Measurements from ENCODE around the gene DPM1. TPM values are rescaled to one million over a fixed set of nuclear protein-coding genes. Genes with fewer than 3 reads are reported as not detected.

DPM1 gene
- total RNA-seq, 1 experiment from 2014 or later = 57.8 TPM

DNA sequence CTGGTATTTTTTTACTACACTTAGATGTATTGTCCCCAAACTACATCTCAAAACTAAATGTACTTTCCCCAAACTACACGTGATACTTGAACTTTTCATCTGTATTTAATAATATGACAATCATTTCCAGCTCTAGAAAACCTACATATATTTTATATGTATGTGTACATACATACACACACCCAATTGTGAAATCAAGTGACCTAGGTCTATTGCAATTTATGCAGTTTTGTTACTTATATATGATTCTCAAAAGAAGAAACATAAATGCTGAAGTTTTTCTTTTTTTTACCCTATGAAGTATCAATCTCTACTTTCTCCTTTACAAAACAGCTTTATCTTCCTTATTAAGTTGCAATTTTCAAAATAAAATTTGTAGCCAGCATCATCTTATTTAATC is 31.8 kb downstream of the DPM1 start:
- ChIA-PET POLR2A (no interaction called here), CTCF (interaction anchor here (0.9 to 7.3 kb wide), 2 partner anchors 132 to 136 kb away, joined by 4 to 55 read pairs; partner anchors contain the start of gene BCAS4)
- Mint-ChIP-seq H3K27me3 (ENCODE audit: low read depth) (no peaks in the 10 kb centered on the region), H3K4me1 (peaks cover 72% of the 10 kb centered on the region), H3K9me3 (no peaks in the 10 kb centered on the region), H3K27ac (no peak overlapping the region), H3K36me3 (peaks cover 53% of the 10 kb centered on the region), H3K4me3 (no peak overlapping the region)
- TF ChIP-seq, protein P1, sequence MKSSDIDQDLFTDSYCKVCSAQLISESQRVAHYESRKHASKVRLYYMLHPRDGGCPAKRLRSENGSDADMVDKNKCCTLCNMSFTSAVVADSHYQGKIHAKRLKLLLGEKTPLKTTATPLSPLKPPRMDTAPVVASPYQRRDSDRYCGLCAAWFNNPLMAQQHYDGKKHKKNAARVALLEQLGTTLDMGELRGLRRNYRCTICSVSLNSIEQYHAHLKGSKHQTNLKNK (CRISPR knock-in tag; IDR thresholded peaks at IDR 0.05) = no peak
- TF ChIP-seq KAT7 (CRISPR knock-in tag; IDR thresholded peaks at IDR 0.05; ENCODE audit: borderline replicate concordance) = no peak
- TF ChIP-seq PRRX2 (CRISPR knock-in tag; IDR thresholded peaks at IDR 0.05) = no peak
- no peak for TF ChIP-seq CREB1 (CRISPR knock-in tag; IDR thresholded peaks at IDR 0.05)
- no peak for TF ChIP-seq MYBL2 (CRISPR knock-in tag; IDR thresholded peaks at IDR 0.05)
- TF ChIP-seq ZNF138 (CRISPR knock-in tag; conservative IDR thresholded peaks at IDR 0.05) = no peak
- TF ChIP-seq ZBTB21 (CRISPR knock-in tag; IDR thresholded peaks at IDR 0.05; ENCODE audit: borderline replicate concordance) = no peak
- no peak for TF ChIP-seq ESRRA (CRISPR knock-in tag; IDR thresholded peaks at IDR 0.05; ENCODE audit: borderline replicate concordance)
- TF ChIP-seq FOXK1 (CRISPR knock-in tag; IDR thresholded peaks at IDR 0.05) = no peak
- DNase-seq (ENCODE audit: low spot score) (no peak), ATAC-seq (no peak)

GRCh38 chr20:50924261-50924920 is 33.9 kb downstream of the DPM1 start:
- POLR2A ChIA-PET = interaction anchor here (1.4 to 1.7 kb wide), 2 partner anchors 106 to 130 kb away, joined by 3 to 5 read pairs; partner anchors contain the start of gene BCAS4
- peaks cover 82% of the 10 kb centered on the region for H3K4me1 Mint-ChIP-seq

More at GRCh38 chr20:50924261-50924920, 33.9 kb downstream of the DPM1 start:
- no peak for TF ChIP-seq NR1H2 (CRISPR knock-in tag; IDR thresholded peaks at IDR 0.05)
- TF ChIP-seq ZNF232 (CRISPR knock-in tag; IDR thresholded peaks at IDR 0.05) = no peak
- TF ChIP-seq SMAD3 (CRISPR knock-in tag; IDR thresholded peaks at IDR 0.05; ENCODE audit: borderline replicate concordance) = no peak
- TF ChIP-seq, protein P2, sequence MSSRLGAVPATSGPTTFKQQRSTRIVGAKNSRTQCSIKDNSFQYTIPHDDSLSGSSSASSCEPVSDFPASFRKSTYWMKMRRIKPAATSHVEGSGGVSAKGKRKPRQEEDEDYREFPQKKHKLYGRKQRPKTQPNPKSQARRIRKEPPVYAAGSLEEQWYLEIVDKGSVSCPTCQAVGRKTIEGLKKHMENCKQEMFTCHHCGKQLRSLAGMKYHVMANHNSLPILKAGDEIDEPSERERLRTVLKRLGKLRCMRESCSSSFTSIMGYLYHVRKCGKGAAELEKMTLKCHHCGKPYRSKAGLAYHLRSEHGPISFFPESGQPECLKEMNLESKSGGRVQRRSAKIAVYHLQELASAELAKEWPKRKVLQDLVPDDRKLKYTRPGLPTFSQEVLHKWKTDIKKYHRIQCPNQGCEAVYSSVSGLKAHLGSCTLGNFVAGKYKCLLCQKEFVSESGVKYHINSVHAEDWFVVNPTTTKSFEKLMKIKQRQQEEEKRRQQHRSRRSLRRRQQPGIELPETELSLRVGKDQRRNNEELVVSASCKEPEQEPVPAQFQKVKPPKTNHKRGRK (CRISPR knock-in tag; IDR thresholded peaks at IDR 0.05; ENCODE audit: borderline replicate concordance) = no peak
- no peak for TF ChIP-seq CTCF (IDR thresholded peaks at IDR 0.05)
- TF ChIP-seq, protein P3, sequence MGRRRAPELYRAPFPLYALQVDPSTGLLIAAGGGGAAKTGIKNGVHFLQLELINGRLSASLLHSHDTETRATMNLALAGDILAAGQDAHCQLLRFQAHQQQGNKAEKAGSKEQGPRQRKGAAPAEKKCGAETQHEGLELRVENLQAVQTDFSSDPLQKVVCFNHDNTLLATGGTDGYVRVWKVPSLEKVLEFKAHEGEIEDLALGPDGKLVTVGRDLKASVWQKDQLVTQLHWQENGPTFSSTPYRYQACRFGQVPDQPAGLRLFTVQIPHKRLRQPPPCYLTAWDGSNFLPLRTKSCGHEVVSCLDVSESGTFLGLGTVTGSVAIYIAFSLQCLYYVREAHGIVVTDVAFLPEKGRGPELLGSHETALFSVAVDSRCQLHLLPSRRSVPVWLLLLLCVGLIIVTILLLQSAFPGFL (CRISPR knock-in tag; IDR thresholded peaks at IDR 0.05; ENCODE audit: borderline replicate concordance) = no peak
- no peak for TF ChIP-seq ZNF219 (CRISPR knock-in tag; IDR thresholded peaks at IDR 0.05; ENCODE audit: borderline replicate concordance)
- TF ChIP-seq ZNF396 (CRISPR knock-in tag; IDR thresholded peaks at IDR 0.05; ENCODE audit: borderline replicate concordance) = no peak
- no peak for TF ChIP-seq ETV6 (CRISPR knock-in tag; IDR thresholded peaks at IDR 0.05)
- no peaks in the 10 kb centered on the region for H3K27me3 Mint-ChIP-seq (ENCODE audit: low read depth)
- no peak overlapping the region for H3K27ac Mint-ChIP-seq
- no peak overlapping the region for H3K4me3 Mint-ChIP-seq
- no peaks in the 10 kb centered on the region for H3K9me3 Mint-ChIP-seq
- CTCF ChIA-PET = interaction anchor here (1.1 to 7.3 kb wide), 2 partner anchors 12 to 130 kb away, joined by 3 to 55 read pairs; partner anchors contain the start of gene BCAS4
- ATAC-seq = no peak
- H3K36me3 Mint-ChIP-seq = peaks cover 49% of the 10 kb centered on the region
- no peak for DNase-seq (ENCODE audit: low spot score)

Measured in WTC11 (cell line).